ENCODE data around the gene CLPX.
"Not testable (repeated sequence)": the region's sequence is repeated elsewhere in the genome, so short reads cannot be mapped to it uniquely, and the experiment has no call there.

The CLPX gene

DNA sequence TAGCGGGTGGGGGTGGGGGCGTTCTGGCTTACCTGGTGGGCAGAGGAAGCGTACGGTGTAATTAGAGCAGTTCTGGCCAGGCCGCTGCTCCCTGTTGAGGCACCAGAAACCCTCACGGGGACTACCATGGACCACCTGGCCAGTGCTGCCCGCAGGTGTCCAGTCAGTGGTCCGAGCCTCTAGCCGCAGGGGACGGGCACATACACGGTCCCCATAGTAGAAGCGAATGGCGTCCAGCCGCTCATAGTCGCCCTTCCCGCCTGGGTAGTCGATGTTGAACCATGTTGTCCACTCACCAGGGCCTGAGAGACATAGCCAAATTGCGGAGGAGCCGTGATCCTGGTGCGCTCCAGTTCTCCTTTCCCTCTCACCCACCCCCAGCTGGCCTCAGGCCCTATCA, 21.6 kb upstream of the CLPX start:
- no peak for DNase-seq (ENCODE audit: low read depth in 2 of 2)

DNA sequence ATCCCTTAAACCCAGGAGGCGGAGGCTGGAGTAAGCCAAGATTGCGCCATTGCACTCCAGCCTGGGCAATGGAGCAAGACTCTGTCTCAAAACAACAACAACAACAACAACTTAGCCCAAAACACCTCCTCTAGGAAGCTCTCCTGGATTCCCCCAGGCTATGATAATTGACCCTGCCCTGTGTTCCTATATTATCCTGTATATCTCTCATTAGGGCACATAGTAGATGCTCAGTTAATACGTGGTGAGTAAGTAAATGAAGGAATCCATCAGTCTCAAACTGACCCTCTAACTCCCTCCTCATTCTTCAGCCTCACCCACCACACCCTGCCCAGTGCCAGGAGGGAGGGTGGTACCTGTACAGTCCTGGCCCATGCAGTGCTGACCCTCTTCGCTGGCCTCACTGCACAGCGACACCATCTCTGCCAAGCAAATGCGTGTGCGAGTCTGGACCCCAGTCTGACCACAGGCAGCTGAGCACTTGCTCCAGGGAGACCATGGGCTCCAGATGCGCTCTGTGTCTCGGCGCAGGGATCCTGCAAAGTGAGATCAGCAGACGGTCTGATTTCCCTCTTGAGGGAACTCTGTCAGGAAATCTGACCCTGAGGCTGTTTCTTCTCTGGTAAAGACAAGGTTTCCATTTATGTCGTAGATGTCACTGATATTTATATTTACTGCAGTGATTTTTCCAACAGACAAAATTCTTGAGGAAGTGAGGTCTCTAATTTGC, 20.0 kb upstream of the CLPX start:
- no peak for DNase-seq (ENCODE audit: low read depth in 2 of 2)

DNA sequence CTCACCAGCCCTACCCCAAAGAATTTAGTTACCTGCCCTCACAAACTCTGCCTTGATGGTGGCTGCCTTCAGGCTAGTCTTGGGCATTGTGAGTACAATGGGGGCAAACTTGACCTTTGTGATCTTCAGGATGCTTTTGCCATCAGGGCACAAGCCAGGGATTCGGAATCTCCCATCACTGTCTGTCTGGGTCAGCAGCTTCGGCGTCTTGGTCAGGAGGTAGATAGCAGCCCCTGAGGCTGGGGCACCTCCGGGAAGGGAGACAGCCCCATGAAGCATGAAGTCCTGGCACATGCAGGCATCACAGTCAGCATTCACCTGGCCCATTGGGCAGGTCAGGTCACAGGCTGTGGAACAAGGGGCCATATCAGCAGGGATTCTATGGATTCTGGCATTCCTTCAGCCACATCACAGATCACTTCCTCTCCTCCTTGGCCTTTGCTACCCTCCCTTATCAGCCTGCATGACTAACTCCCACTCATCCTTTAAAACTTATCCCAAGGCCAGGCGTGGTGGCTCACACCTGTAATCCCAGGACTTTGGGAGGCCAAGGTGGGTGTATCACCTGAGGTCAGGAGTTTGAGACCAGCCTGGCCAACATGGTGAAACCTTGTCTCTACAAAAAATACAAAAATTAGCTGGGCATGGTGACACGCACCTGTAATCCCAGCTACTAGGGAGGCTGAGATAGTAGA, 19.2 kb upstream of the CLPX start:
- DNase-seq (ENCODE audit: low read depth in 2 of 2): no peak

DNA sequence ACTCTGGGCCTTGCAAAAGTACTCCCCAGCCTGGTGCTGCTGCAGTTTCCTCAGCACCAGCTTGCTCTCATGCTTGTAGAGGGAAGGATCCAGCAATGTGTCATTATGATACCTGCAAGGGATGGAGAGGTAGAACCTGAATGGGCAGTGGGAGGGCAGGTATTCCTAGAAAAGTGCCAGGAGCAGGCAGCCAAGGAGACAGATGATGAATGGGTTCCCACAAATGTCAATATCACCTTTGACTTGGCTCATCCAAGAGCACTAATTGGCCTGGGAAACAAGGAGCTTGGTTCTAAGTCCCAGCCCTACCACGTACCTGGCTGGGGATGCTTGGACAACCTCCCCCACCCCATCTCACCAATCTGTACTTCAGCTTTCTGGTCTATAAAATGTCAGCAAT, 16.8 kb upstream of the CLPX start:
- DNase-seq (ENCODE audit: low read depth in 2 of 2): no peak

DNA sequence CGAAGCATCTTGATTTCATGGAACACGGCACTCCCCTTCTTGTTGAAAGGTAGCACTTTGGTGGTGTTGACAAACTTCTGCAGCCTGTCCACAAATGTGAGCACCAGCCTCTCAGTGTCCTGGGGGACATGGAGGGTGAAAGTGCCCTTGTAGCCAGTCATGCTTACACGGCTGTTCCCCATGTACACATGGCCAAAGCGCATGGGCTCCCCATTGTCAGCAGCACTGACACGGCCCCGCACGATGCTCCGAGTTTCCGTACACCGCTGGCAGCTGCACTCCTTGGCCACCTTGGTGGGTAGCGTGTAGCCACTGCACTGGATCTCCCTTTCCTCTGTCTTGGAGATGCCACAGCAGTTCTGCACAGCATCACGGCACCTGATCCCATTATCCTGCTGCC, 13.4 kb upstream of the CLPX start:
- DNase-seq (ENCODE audit: low read depth in 2 of 2): no peak

DNA sequence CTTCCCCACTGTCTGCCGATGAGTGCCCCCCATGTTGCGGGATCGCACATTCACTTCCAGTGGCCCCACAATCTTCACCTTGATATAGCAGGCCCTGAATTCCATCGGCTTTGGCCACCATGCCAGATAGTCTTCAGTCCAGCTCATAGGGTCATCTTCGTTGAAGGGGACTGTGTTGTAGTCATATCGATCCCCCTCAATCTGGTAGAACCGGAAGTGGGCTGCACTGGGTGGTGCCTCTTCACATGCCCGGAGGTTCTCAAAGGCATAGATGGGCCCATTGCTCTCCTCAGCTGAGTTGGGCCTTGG, 12.1 kb upstream of the CLPX start:
- DNase-seq (ENCODE audit: low read depth in 2 of 2): no peak

DNA sequence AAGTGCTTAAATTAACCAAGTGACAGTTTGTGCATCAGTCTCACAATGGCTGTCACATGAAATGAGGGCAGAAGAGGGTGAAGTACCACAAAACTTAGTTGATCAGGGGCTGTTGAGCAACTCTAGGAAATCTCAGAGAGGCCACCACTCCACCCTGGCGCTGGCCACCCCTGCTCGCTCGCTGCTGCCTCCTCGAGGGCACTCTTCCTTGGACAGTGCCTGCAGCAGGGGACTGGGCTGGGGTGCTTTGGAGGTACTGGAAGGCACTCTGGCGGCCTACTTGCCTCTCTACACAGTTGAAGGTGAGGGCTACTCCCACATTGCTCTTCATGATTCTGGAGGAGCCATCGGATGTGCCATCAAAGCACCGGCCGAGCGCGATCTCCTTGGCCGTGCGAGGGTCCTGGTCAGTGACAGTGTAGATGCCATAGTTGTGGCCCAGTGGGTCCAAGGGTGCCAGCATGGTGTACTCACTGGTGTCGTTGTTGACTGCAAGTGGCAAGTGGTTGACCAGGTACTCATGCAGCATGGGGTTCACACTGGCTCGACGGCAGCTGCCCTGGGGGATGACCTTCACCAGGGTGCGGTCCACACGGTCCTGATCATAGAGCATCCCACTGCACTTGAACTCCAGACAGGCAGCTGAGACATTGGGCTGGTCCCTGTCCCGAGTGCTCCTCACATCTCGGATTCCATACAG, 11.6 kb upstream of the CLPX start:
- no peak for DNase-seq (ENCODE audit: low read depth in 2 of 2)

DNA sequence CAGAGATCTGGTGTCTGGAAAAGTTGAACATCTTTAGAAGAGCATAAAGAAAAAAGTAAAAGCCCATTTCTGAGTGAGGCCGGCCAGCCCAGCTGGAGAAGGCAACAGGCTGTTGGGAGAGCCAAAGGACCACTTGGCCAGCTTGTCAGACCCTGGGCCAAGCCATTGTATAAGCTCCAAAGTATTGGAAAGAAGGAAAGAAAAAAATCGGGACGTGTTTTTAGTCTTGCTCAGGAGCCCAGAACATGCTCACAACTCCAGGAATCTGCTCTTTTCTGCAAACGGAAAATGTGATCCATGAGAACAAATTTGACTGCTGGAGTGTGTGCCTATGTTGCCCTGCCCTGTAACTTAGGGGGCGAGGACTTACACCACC, 10.4 kb upstream of the CLPX start:
- no peak for DNase-seq (ENCODE audit: low read depth in 2 of 2)

DNA sequence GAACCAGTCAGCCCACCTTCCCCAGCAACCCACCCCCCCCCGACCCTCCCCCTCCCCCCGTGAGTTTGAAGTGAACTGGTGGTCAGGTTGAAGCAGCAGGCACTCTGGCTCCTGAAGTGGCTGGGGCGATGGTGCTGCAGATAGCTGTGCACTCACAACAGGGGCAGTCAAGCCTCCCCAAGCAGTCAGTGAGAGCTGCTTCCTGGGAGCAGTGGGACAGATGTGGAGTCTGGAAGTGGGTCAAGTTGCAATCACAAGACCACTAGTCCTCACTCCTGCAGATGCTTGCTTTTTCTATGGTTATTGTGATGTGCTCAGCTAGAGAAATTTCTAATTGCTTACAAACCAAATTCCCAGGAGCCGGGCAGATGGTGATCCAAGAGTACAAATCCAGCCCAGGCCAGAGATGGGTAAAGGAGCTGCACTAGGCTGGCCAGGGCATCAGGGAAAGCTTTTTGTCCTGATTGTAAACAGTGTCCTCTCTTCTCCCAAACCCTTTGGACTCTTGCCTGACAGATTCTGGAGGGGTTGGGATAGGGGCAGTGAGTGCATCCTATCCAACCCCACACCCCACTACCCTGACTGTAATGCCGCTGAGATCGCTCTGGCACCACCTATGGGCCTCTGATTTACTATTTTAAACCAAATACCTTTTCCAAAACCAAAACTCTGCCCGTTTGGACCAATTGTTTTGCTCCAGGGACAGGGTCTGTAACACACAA, 9.8 kb upstream of the CLPX start:
- DNase-seq (ENCODE audit: low read depth in 2 of 2): no peak

DNA sequence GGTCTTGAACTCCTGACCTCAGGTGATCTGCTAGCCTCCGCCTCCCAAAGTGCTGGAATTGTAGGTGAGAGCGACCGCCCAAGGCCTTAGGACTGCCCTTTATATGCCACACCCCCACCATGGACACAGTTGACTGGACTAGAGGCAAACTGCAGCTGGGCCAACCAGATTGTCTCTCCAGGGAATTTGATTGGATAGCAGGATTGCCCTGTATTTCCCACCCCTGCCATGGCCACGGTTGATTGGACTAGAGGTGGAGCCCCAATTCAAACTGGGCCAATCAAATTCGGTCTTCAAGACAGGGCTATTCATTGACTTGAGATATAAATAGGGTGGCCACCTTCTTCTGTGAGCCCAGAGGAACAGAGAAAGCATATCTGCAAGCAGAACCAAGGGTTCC, 6.9 kb upstream of the CLPX start:
- no peak for DNase-seq (ENCODE audit: low read depth in 2 of 2)

DNA sequence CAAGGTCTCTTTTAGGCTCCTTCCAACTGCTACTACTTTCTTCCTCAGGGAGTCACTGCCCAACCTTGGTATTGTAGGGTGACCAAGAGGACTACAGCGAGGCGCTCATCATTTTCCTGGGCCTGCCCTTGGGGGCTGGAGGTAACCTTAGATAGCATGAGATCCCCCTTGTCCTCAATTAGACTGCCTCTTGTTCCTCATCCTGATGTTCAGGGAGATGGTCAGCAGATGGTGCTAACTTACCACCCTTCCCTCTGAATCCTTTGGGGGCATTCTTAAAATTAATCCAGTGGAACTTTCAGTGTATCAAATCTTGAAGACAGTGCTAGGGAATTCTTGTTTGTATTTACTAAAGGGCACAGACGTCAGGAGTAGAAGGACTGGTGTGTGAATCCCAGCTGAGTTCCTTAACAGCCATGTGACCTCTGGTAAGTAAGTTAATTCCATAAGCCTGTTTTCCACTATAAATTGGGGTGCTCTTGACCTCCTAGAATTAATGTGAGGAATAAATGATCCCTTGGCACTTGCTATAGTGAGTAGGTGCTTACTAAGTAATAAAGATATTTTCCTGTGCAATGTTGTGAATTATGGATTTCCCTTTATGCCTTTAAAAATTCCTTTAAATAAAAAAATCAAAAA, 4.1 kb upstream of the CLPX start:
- no peak for DNase-seq (ENCODE audit: low read depth in 2 of 2)

DNA sequence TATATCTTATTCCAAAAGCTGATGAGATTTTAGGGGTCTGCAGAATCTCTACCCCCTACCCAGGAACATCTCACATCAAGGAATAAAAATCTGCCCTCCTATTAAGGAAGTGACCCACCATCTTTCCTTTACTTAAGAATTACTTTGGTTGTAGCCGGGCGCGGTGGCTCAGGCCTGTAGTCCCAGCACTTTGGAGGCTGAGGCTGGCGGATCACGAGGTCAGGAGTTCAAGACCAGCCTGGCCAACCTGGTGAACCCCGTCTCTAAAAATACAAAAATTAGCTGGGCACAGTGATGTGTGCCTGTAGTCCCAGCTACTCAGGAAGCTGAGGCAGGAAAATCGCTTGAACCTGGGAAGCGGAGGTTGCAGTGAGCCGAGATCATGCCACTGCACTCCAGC, 3.3 kb upstream of the CLPX start:
- DNase-seq (ENCODE audit: low read depth in 2 of 2): not testable (repeated sequence)

DNA sequence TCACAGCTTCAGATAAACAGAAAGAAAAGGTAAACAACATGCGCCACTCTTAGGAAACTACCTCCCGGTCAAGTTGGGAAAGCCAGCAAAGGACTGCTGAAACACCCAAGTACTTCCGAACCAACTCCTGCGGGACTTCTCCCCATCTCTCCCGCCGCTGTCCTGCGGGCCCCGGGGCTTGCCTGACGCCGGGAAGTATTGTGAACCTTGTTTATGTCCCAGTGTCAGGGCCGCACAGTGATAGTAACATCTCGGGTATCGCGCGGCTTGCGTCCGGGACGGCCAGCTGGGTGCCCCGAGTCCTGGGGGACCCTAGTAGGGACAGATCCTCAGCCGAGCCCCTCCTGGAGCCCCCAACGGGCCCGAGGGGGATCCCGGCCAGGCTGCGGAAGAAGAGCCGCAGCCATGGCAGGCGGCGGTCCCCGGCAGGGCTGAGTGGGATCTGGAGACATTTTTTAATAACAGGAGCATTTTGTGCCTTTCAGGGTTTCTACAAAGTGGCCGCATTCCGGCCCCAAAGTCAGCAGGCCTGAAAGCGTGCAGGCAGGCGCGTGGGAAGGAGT, 756 bp downstream of the CLPX start:
- DNase-seq (ENCODE audit: low read depth in 2 of 2): peak in 1 of 2 donors; percentile 9

DNA sequence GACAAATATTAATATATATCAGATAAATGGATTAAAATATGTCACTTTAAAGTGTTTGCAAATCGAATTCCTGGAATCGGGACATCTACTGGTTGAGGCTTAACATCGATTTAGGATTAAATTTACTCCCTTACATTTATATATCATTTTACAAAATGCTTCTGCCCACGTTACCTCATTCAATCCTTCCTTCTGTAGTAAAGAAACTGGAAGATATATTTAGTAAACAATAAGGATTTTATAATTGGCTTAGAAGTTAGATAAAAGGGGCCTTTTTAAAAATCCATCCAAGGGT, 1.3 kb downstream of the CLPX start:
- no peak for DNase-seq (ENCODE audit: low read depth in 2 of 2)

DNA sequence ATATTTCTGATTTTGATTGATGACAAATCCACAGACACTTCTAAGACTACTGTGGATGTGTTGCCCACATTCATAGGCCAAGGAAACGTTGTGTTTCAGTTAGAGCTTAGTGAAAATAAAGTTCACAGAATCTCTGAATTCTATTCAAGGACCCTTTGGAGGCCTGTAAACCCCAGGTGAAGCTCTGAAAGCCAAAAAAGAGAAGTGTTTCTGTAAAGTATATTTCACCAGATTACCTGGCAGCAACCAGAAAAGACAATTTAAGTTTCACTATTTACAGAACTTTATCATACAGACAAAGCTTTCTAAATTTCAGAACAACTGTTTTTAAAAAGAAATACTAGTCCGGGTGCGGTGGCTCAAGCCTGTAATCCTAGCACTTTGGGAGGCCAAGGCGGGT, 2.6 kb downstream of the CLPX start:
- DNase-seq (ENCODE audit: low read depth in 2 of 2): no peak

DNA sequence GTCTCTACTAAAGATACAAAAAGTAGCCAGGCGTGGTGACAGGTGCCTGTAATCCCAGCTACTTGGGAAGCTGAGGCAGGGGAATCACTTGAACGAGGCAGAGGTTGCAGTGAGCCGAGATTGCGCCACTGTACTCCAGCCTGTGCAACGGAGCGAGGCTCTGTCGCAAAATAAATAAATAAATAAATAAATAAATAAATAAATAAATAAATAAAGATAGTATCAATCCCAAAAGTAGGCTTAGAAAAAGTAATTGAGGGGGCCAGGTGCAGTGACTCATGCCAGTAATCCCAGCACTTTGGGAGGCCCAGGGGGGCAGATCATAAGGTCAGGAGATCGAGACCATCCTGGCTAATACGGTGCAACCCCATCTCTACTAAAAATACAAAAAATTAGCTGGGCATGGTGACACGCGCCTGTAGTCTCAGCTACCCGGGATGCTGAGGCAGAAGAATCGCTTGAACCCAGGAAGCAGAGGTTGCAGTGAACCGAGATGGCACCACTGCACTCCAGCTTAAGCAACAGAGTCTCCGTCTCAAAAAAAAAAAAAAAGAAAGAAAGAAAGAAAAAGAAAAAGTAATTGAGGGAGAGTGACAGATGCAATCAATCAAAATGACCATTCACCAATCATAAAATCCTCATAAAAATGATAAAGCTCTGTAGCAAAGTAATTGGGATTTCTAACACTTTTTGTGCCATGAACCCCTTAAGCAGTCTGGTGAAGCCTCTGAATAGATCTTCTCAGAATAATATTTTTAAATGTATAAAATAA, 3.4 kb downstream of the CLPX start:
- DNase-seq (ENCODE audit: low read depth in 2 of 2): not testable (repeated sequence)

DNA sequence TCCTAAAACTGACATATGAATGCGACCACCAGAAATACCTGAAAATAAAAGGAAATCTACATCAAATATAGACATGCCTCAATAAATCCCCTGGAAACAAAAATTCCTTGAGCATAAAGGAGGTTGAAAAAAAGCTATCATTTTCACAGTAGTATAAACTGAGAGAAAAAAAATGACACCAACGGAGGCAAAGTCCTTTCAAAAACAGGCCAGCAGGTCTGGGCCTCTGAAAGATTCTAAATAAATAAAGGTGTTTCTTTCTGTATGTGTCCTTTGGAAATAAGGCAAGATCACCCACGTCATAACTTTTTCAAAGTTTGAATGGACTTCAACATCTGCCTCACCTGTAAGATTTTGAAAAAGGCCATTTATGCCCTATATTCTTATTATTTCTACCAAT, 5.0 kb downstream of the CLPX start:
- no peak for DNase-seq (ENCODE audit: low read depth in 2 of 2)

DNA sequence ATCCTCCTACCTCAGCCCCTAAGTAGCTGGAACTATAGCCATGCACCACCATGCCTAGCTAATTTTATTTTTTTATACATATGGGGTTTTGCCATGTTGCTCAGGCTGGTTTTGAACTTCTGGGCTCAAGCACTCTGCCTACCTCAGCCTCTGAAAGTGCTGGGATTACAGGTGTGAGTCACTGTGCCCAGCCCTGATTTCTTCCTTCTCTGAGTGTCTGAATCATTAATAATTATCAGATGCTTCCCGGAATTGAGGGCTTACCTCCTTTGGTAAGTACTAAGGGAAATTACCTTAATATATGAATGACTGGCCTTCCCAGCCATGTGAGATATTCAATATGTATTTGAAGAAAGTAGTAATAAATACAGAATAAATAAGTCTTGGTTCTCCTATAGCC, 7.2 kb downstream of the CLPX start:
- no peak for DNase-seq (ENCODE audit: low read depth in 2 of 2)

DNA sequence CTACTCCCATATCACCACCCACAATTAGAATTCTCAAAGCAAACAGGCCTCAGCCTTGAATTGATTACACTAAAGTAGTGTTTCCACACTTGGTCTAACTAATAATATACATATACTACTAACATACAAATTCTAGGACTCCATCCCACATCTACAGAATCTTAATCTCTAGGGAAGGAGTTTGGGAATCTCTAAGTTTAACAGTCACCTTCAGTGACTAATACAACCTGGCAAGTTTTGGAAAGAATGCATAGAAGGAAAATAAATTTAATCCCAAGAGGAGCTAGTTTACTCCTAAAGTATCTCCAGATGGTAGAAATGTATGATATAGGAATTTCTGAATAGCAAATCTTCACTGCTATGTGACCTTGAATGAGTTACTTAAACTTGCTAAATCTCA, 9.1 kb downstream of the CLPX start:
- DNase-seq (ENCODE audit: low read depth in 2 of 2): no peak

DNA sequence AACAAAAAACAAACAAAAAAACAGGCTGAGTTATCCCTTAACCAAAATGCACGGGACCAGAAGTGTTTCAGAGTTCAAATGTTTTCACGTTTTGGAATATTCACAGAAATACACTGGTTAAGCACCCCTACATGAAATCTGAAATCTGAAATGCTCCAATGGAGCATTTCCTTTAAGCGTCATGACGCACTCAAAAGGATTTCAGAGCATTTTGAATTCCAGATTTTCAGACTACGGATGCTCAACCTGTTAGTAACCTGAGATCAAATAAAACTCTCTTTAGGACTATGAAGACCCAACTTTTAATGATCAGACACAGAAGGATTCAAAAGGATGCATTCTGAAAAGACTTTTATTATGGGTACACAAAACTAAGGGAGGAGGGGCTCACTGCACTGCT, 9.6 kb downstream of the CLPX start:
- no peak for DNase-seq (ENCODE audit: low read depth in 2 of 2)

DNA sequence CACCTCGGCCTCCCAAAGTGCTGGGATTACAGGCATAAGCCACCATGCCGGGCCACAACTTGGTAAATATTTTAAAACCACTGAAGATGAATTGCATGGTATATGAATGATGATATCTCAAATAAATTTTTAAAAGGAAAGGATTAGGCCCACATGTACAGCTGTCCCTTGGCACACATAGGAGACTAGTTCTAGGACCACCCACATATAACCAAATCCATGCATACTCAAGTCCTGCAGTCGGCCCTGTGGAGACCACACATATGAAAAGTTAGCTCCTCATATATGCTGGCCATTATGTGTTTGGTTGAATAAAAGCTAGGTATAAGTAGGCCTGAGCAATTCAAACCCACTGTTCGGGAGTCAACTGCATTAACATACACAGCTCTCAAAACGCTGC, 10.6 kb downstream of the CLPX start:
- DNase-seq (ENCODE audit: low read depth in 2 of 2): no peak
